GM12878 (cell line): Measurements from ENCODE around the gene GGPS1. TPM values are rescaled to one million over a fixed set of nuclear protein-coding genes. Genes with fewer than 3 reads are reported as not detected.

Source experiments
- BRCA1 ChIP-seq: IDR thresholded peaks from 2 replicates; pipeline ENCODE4 v1.6.1; 2011; ENCODE audit warnings: low read depth, low read length, improper control_type of control experiment
- CBFB ChIP-seq: IDR thresholded peaks from 2 replicates; pipeline ENCODE4 v1.6.1; 2016; ENCODE audit warnings: antibody characterized with exemption, low read depth
- CBX3 ChIP-seq: fragments of 200-600 bp; sonication (generic); IDR thresholded peaks from 2 replicates; pipeline ENCODE4 v1.6.1; 2016; ENCODE audit warnings: low read depth, borderline replicate concordance
- CBX5 ChIP-seq: sonication (generic); IDR thresholded peaks from 2 replicates; pipeline ENCODE4 v1.6.1; 2016; ENCODE audit warnings: low read depth, moderate library complexity, mild to moderate bottlenecking, inconsistent platforms
- CEBPB ChIP-seq, 2 experiments: fragments of 150-350 bp in 1 of 2; IDR thresholded peaks; 2 replicates each; pipeline ENCODE4 v1.6.1; 2012 to 2014; ENCODE audit warnings: low read depth in 2 of 2, low read length in 2 of 2, borderline replicate concordance in 1 of 2, inconsistent platforms in 1 of 2
- CREB1 ChIP-seq: IDR thresholded peaks from 2 replicates; pipeline ENCODE4 v1.6.1; 2012; ENCODE audit warnings: low read depth, mild to moderate bottlenecking, inconsistent platforms
- FOS ChIP-seq: IDR thresholded peaks from 3 replicates; pipeline ENCODE4 v1.6.1; 2011; ENCODE audit warnings: borderline replicate concordance; ENCODE audit not compliant: insufficient read length; ENCODE audit errors: extremely low read depth
- KDM1A ChIP-seq: fragments of 200-600 bp; sonication (generic); IDR thresholded peaks from 2 replicates; pipeline ENCODE4 v1.6.1; 2016; ENCODE audit warnings: borderline replicate concordance
- MXI1 ChIP-seq: fragments of 150-350 bp; IDR thresholded peaks from 2 replicates; pipeline ENCODE4 v1.6.1; 2011; ENCODE audit warnings: low read depth, mild to moderate bottlenecking, inconsistent platforms, low read length, improper control_type of control experiment
- MYC ChIP-seq: IDR thresholded peaks from 2 replicates; pipeline ENCODE4 v1.6.1; 2011; ENCODE audit warnings: mild to moderate bottlenecking, low read length, moderate library complexity, inconsistent platforms; ENCODE audit not compliant: insufficient read depth, insufficient replicate concordance, insufficient read length, severe bottlenecking
- NR2C2 ChIP-seq: IDR thresholded peaks from 2 replicates; pipeline ENCODE4 v1.6.1; 2011; ENCODE audit warnings: borderline replicate concordance, low read depth; ENCODE audit not compliant: control insufficient read depth, insufficient read length
- SMAD5 ChIP-seq: IDR thresholded peaks from 2 replicates; pipeline ENCODE4 v1.6.1; 2016; ENCODE audit warnings: antibody characterized with exemption, low read depth
- SP1 ChIP-seq: IDR thresholded peaks from one replicate; pipeline ENCODE4 v1.6.1; 2011; ENCODE audit warnings: low read depth, low read length
- TCF3 ChIP-seq: IDR thresholded peaks from 2 replicates; pipeline ENCODE4 v1.6.1; 2012; ENCODE audit warnings: low read depth, mild to moderate bottlenecking, low read length, borderline replicate concordance; ENCODE audit not compliant: insufficient read depth
- TCF7 ChIP-seq: IDR thresholded peaks from 2 replicates; pipeline ENCODE4 v1.6.1; 2014; ENCODE audit warnings: antibody characterized with exemption, borderline replicate concordance
- WRNIP1 ChIP-seq: IDR thresholded peaks from 2 replicates; pipeline ENCODE4 v1.6.1; 2011; ENCODE audit warnings: low read depth, low read length, improper control_type of control experiment, borderline replicate concordance
- YBX1 ChIP-seq: fragments of 450-650 bp; IDR thresholded peaks from 2 replicates; pipeline ENCODE4 v1.6.1; 2016; ENCODE audit warnings: antibody characterized with exemption
- ZNF24 ChIP-seq: fragments of 450-650 bp; IDR thresholded peaks from 2 replicates; pipeline ENCODE4 v1.6.1; 2017; ENCODE audit warnings: antibody characterized with exemption, mild to moderate bottlenecking
- ZNF384 ChIP-seq: IDR thresholded peaks from 2 replicates; pipeline ENCODE4 v1.6.1; 2012; ENCODE audit warnings: low read depth, mild to moderate bottlenecking, low read length, improper control_type of control experiment, borderline replicate concordance
- ZNF592 ChIP-seq: fragments of 450-650 bp; IDR thresholded peaks from 2 replicates; pipeline ENCODE4 v1.6.1; 2017; ENCODE audit warnings: mild to moderate bottlenecking, moderate library complexity
- polyA plus RNA-seq, 11 experiments: library from polyadenylated mRNA; depleted of rRNA in 4 of 11; unstranded in 6 of 11; stranded (reverse) in 5 of 11; fragments of >200 nt; fragmentation: Nextera tagmentation in 4 of 11; fragmentation: Illumina TruSeq in 1 of 11; extraction: Ambion mirVana in 4 of 11; extraction: Trizol in 1 of 11; gene quantifications; 1 replicate in 1 of 11; 2 replicates in 10 of 11; pipeline versions ENCODE4 v1.2.1 to v1.2.3, GENCODE V29; 2011 to 2016; ENCODE audit warnings: inconsistent platforms in 2 of 11, missing spikeins in 2 of 11, low read depth in 1 of 11
- total RNA-seq, 4 experiments: library from RNA; depleted of rRNA in 3 of 4; stranded (reverse); fragments of >200 nt in 3 of 4; fragmentation: Illumina TruSeq in 1 of 4; extraction: Trizol in 1 of 4; gene quantifications; 2 replicates each; pipeline versions ENCODE4 v1.2.1 to v1.2.3, GENCODE V29; 2013 to 2021
- TF ChIP-seq, protein P1 (sequence below): fragments of 450-650 bp; IDR thresholded peaks from 2 replicates; pipeline ENCODE4 v1.6.1; 2017; ENCODE audit warnings: borderline replicate concordance
- TF ChIP-seq, protein P2 (sequence below): fragments of 450-650 bp; formaldehyde crosslinking; IDR thresholded peaks from 2 replicates; pipeline ENCODE4 v1.4.0; 2020; ENCODE audit warnings: mild to moderate bottlenecking, moderate library complexity

Gene GGPS1
- total and polyA plus RNA-seq, 10 of the 15 experiments (the other 5 are each of a cell fraction or from before 2014, with no cell fraction given): 15.1 to 36.0 (median 25.3) TPM

- TF ChIP-seq, protein P1, sequence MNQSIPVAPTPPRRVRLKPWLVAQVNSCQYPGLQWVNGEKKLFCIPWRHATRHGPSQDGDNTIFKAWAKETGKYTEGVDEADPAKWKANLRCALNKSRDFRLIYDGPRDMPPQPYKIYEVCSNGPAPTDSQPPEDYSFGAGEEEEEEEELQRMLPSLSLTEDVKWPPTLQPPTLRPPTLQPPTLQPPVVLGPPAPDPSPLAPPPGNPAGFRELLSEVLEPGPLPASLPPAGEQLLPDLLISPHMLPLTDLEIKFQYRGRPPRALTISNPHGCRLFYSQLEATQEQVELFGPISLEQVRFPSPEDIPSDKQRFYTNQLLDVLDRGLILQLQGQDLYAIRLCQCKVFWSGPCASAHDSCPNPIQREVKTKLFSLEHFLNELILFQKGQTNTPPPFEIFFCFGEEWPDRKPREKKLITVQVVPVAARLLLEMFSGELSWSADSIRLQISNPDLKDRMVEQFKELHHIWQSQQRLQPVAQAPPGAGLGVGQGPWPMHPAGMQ: no peak
- no peak for TF ChIP-seq WRNIP1
- no peak for TF ChIP-seq ZNF384
- TF ChIP-seq BRCA1: no peak
- TF ChIP-seq MXI1: 0 out of 2 replicates have a peak, but pooled peaks have one; percentile 31
- TF ChIP-seq CBX5: no peak
- TF ChIP-seq ZNF24: no peak
- TF ChIP-seq CEBPB (IDR thresholded peaks at IDR 0.05; ENCODE audit: borderline replicate concordance in 1 of 2, low read depth in 2 of 2, low read length in 2 of 2): no peak
- TF ChIP-seq NR2C2: no peak
- peak; percentile 52; the same call in 1 of the 2 replicates for TF ChIP-seq CREB1
- TF ChIP-seq SP1: no peak
- no peak for TF ChIP-seq CBX3
- no peak for TF ChIP-seq YBX1
- no peak for TF ChIP-seq TCF3
- TF ChIP-seq SMAD5: no peak
- TF ChIP-seq MYC: no peak
- no peak for TF ChIP-seq CBFB
- no peak for TF ChIP-seq KDM1A
- TF ChIP-seq TCF7: no peak
- no peak for TF ChIP-seq ZNF592
- TF ChIP-seq FOS: no peak
- TF ChIP-seq, protein P2, sequence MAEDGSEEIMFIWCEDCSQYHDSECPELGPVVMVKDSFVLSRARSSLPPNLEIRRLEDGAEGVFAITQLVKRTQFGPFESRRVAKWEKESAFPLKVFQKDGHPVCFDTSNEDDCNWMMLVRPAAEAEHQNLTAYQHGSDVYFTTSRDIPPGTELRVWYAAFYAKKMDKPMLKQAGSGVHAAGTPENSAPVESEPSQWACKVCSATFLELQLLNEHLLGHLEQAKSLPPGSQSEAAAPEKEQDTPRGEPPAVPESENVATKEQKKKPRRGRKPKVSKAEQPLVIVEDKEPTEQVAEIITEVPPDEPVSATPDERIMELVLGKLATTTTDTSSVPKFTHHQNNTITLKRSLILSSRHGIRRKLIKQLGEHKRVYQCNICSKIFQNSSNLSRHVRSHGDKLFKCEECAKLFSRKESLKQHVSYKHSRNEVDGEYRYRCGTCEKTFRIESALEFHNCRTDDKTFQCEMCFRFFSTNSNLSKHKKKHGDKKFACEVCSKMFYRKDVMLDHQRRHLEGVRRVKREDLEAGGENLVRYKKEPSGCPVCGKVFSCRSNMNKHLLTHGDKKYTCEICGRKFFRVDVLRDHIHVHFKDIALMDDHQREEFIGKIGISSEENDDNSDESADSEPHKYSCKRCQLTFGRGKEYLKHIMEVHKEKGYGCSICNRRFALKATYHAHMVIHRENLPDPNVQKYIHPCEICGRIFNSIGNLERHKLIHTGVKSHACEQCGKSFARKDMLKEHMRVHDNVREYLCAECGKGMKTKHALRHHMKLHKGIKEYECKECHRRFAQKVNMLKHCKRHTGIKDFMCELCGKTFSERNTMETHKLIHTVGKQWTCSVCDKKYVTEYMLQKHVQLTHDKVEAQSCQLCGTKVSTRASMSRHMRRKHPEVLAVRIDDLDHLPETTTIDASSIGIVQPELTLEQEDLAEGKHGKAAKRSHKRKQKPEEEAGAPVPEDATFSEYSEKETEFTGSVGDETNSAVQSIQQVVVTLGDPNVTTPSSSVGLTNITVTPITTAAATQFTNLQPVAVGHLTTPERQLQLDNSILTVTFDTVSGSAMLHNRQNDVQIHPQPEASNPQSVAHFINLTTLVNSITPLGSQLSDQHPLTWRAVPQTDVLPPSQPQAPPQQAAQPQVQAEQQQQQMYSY (CRISPR knock-in tag): no peak
Observed at GRCh38 chr1:235326719-235327558, 1.4 kb upstream of the GGPS1 start (continued).
